COR-L47 (cell line): Measurements from ENCODE around the gene CD55.
A peak's percentile ranks its signal among the peaks of the same experiment; 100 is the strongest.

Source experiments
- DNase-seq: peaks from one replicate; lab custom pipeline; 2025; lab: John Stamatoyannopoulos, UW

The CD55 gene

GRCh38 chr1:207321079-207321789 is at the start of gene CD55:
CD55 (plus strand) TSS chr1:207321678; CDS start chr1:207321766, 88 bp downstream.
- DNase-seq: peak; percentile 89

- DNase-seq: no peak
These were observed 46.6 kb upstream of the CD55 start for GRCh38 chr1:207274882-207275281.

GRCh38 chr1:207276465-207276864 is 45.0 kb upstream of the CD55 start:
- no peak for DNase-seq

DNA sequence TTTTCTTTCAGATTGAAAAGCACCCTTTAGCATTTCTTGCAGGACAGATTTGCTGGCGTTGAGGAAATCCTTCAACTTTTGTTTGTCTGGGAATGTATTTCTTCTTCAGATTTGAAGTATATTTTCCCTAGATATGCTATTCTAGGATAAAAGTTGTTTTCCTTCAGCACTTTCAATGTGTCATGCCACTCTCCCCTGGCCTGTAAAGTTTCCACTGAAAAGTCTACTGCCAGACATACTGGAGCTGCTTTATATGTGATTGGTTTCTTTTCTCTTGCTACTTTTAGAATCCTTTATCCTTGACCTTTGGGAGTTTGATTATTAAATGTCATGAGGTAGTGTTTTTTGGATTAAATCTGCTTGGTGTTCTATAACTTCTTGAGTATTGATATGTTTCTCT is 44.2 kb upstream of the CD55 start:
- DNase-seq: no peak

GRCh38 chr1:207279652-207280051 is 41.8 kb upstream of the CD55 start:
- no peak for DNase-seq

- no peak for DNase-seq
These were observed 40.8 kb upstream of the CD55 start for GRCh38 chr1:207280706-207281105.

DNA sequence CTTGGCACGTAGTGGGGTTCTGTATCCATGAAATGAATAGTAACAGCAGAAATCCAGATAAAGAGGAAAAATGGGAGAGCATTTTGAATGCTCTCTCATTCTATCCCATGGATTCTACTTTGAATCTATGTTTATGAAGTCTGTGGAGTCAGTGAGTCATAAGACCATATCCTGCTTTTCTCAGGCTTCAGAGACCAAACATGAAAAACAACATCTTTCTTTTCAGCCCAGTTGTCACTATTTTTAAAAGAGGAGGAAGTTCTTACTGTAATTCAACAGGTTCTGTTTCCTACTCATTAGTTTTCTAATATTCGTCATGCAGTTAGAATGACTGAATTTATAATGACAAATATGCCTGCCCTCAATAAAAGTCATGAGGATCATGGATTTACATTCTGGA is 39.4 kb upstream of the CD55 start:
- DNase-seq: no peak

- no peak for DNase-seq
These were observed 38.7 kb upstream of the CD55 start for GRCh38 chr1:207282496-207283380.

- no peak for DNase-seq
These were observed 38.1 kb upstream of the CD55 start for GRCh38 chr1:207283421-207283820.

GRCh38 chr1:207284209-207284897 is 37.1 kb upstream of the CD55 start:
- DNase-seq: no peak

DNA sequence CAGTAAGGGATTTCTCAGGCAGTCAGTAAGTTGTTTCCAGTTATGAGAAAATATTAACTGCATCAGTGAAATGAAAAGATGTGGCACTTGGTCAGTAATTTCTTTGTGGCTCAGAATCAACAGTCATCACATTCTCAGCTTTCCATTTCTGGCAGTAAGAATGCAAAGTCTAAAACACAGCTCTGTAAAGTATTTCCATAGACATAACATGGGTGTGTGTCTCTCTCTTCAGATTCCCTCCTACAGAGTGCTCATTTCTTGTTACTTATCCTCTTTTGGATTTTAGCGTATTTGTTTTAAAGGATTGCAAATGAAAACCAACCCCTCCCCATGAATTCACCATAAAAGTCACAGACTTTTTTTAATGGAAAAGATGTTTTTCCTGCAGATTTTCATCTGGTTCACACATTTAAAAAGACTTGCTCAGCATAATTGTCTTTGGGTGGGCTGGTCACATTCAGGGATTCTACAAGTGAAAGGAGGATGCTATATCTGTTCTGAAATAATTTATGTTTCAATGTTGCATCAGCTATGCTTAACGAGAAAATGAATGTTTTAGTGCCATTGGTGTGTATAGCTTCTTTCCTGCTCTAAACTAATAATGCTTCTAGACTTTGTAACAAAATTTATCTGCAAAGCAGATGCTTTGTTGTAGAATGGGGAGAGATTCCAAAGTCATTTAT is 34.6 kb upstream of the CD55 start:
- DNase-seq: no peak

DNA sequence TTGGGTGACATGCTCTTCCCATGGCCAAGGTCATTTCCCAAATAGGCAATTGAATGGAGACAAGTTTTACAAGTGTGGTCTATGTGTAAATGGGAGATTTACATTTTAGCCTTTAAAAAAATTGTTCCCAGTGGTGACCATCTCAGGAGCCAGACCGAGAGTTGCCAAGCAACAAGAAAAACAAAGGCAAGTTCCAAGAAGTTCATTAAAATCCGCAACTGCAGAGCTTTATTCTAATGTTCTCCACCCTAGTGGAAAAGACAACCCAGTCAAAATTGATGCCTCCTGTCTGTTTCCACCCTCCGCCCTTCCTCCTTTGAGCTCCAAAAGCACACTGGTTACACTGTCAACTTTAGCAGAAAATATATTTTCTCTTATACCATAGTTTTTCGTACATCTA is 33.2 kb upstream of the CD55 start:
- DNase-seq: no peak

DNA sequence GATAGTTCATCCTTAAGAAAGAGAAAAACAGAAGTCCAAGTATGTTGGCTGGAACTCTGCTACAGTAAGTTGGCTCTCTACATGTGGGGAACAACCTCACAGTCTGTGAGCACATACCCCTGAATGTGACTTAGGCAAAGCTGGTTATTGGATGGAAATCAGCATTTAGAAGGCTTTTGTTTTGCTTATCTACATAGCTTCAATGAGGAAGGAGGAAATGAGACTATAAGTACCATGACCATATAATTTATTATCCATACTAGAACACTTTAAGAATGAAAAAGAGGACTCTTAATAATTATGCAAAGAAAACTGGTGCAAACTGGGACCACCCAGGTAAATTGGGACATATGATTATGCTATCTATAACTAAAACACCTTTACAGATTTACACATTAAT is 31.7 kb upstream of the CD55 start:
- DNase-seq: no peak

GRCh38 chr1:207291723-207292122 is 29.8 kb upstream of the CD55 start:
- no peak for DNase-seq

DNA sequence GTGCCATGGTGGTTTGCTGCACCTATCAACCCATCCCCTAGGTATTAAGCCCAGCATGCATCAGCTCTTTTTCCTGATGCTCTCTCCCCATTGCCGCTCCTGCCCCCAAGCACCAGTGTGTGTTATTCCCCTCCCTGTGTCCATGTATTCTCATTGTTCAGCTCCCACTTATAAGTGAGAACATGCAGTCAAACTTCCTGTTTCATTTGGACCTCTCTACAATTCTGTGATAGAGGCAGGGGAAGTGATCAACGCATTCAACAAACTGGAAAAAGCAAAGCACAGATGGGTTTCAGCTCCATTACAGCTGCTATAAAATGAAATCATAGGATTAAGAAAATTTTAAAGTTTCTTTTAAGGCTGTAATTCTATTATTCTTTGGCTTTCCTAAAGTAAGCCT is 23.3 kb upstream of the CD55 start:
- DNase-seq: no peak

DNA sequence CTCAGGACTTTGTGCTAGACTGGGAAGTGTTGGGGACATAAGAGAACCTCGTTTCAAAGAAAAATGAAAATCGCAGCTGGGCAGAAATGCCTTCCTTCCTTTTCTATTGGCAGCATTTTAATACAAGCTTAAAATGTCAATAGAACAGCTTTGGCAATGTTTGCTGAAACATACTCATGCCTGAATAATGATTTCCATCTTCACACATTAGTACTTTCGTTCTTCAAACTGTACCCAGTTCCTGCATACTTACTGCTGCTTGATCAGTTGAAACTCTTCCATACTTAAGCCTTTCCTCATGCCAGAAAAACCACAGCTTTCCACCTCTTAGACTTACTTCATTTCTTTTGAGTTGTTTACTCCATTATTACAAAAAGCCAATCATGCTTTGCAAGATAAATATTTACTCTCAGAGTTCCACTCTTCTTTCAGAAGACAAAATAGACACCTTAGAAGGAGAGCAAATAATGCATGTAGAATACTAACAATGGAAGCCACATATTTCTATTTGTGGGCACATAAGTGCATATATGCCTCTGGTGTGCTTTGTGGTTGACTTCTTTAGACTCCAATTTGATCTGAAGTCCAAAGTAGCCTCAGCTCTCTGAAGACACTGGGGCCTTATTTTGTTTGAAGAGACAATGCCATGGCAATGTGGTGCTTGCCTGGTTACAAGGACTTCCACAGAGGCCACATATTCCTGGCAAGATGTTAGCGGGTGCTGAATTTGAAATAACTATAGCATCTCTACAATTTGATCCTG is 22.7 kb upstream of the CD55 start:
- DNase-seq: no peak

- DNase-seq: peak; percentile 23
These were observed 20.5 kb upstream of the CD55 start for GRCh38 chr1:207300970-207301369.

- DNase-seq: no peak
These were observed 18.7 kb upstream of the CD55 start for GRCh38 chr1:207302618-207303393.

- no peak for DNase-seq
These were observed 16.6 kb upstream of the CD55 start for GRCh38 chr1:207304710-207305488.

DNA sequence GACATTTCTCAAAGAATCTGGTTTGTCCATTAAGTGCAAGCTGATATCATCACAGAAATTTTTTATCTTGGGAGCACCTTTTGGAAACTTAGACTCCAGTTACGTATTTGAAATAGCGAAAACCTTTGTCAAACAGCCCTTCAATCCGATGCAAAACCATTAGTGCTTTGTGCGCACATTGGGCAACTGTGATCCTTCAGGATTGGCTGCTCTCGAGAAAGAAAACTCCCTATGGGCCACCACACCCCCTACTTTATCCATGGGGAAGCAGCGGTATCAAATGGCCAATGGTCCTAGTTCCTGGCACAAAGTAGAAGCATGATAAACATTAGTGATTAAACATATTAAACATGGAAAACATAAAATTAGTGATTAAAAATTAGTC is 16.0 kb upstream of the CD55 start:
- no peak for DNase-seq
